ENCODE measurements around the gene DYNLT1.

Gene DYNLT1

GRCh38 chr6:158647501-158647900 is 3.0 kb upstream of the DYNLT1 start:
- no peak for DNase-seq (ENCODE audit: low read depth, low spot score)
- H3K9ac ChIP-seq (ENCODE audit: insufficient read length): no peak overlapping the region
- H3K9me3 ChIP-seq (ENCODE audit: low read depth, low read length): no peaks in the 10 kb centered on the region
- H3K4me3 ChIP-seq: no peak overlapping the region
- no peak overlapping the region for H3K27ac ChIP-seq
- H3K36me3 ChIP-seq (ENCODE audit: insufficient read depth, low read length): no peaks in the 10 kb centered on the region; the same call in 1 of the 2 replicates
- TF ChIP-seq EZH2 (IDR thresholded peaks at IDR 0.05): no peak
- no peak for TF ChIP-seq POLR2AphosphoS5 (IDR thresholded peaks at IDR 0.05; ENCODE audit: borderline replicate concordance, low read depth, low read length)
- no peak for TF ChIP-seq FOXP2 (optimal IDR thresholded peaks at IDR 0.05; ENCODE audit: control extremely low read depth, extremely low read length, insufficient read depth)

GRCh38 chr6:158646023-158646910 is 1.7 kb upstream of the DYNLT1 start:
- DNase-seq (ENCODE audit: low read depth, low spot score): no peak
- Histone ChIP-seq H3K9ac (ENCODE audit: insufficient read length) (no peak overlapping the region), H3K36me3 (ENCODE audit: insufficient read depth, low read length) (no peaks in the 10 kb centered on the region; the same call in 1 of the 2 replicates), H3K9me3 (ENCODE audit: low read depth, low read length) (no peaks in the 10 kb centered on the region), H3K4me3 (no peak overlapping the region), H3K27ac (no peak overlapping the region)
- TF ChIP-seq FOXP2 (optimal IDR thresholded peaks at IDR 0.05; ENCODE audit: control extremely low read depth, extremely low read length, insufficient read depth): no peak
- TF ChIP-seq EZH2 (IDR thresholded peaks at IDR 0.05): no peak
- TF ChIP-seq POLR2AphosphoS5 (IDR thresholded peaks at IDR 0.05; ENCODE audit: borderline replicate concordance, low read depth, low read length): no peak

- no peak overlapping the region for H3K27ac ChIP-seq
- peak overlapping the region; percentile 98 for H3K4me3 ChIP-seq
- no peaks in the 10 kb centered on the region for H3K9me3 ChIP-seq (ENCODE audit: low read depth, low read length)
- DNase-seq (ENCODE audit: low read depth, low spot score): no peak
- no peaks in the 10 kb centered on the region; the same call in 1 of the 2 replicates for H3K36me3 ChIP-seq (ENCODE audit: insufficient read depth, low read length)
- TF ChIP-seq EZH2 (IDR thresholded peaks at IDR 0.05) (no peak), POLR2AphosphoS5 (IDR thresholded peaks at IDR 0.05; ENCODE audit: borderline replicate concordance, low read depth, low read length) (no peak), FOXP2 (optimal IDR thresholded peaks at IDR 0.05; ENCODE audit: control extremely low read depth, extremely low read length, insufficient read depth) (no peak)
- H3K9ac ChIP-seq (ENCODE audit: insufficient read length): peak overlapping the region; percentile 75
These were observed 800 bp upstream of the DYNLT1 start for GRCh38 chr6:158645064-158646022.

GRCh38 chr6:158643836-158644230 is 710 bp downstream of the DYNLT1 start:
- Histone ChIP-seq H3K36me3 (ENCODE audit: insufficient read depth, low read length) (no peaks in the 10 kb centered on the region; the same call in 1 of the 2 replicates), H3K9ac (ENCODE audit: insufficient read length) (peak overlapping the region; percentile 86), H3K9me3 (ENCODE audit: low read depth, low read length) (no peaks in the 10 kb centered on the region), H3K27ac (no peak overlapping the region), H3K4me3 (peak overlapping the region; percentile 98)
- DNase-seq (ENCODE audit: low read depth, low spot score): no peak
- TF ChIP-seq EZH2 (IDR thresholded peaks at IDR 0.05): no peak
- no peak for TF ChIP-seq POLR2AphosphoS5 (IDR thresholded peaks at IDR 0.05; ENCODE audit: borderline replicate concordance, low read depth, low read length)
- no peak for TF ChIP-seq FOXP2 (optimal IDR thresholded peaks at IDR 0.05; ENCODE audit: control extremely low read depth, extremely low read length, insufficient read depth)

DNA sequence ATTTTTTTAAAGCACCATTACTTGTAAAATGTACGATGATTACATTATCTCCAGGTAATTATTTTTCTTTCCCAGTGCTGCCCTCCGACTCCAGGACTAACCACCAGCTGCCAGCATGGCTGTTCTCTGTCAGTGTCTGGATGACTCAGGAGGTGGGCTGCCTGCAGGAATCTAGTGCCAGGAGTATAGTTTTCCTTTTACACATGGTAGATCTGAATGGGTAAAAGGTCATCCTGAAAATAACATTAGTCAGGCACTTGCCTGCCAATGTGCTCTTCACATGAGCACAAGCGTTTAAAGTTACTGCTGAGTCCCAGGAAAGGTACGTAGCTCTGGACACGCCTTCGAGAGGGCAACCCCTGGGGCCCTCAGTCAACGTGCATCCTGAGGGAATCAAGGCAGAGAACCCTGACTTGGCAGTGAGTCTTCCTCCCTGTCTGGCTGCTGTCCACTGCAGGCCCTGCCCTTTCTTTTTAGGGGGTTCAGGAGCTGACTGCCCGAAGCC is 2.4 kb downstream of the DYNLT1 start:
- Histone ChIP-seq H3K36me3 (ENCODE audit: insufficient read depth, low read length) (peaks cover 4% of the 10 kb centered on the region; the same call in 1 of the 2 replicates), H3K27ac (no peak overlapping the region), H3K9ac (ENCODE audit: insufficient read length) (no peak overlapping the region), H3K4me3 (no peak overlapping the region), H3K9me3 (ENCODE audit: low read depth, low read length) (no peaks in the 10 kb centered on the region)
- TF ChIP-seq POLR2AphosphoS5 (IDR thresholded peaks at IDR 0.05; ENCODE audit: borderline replicate concordance, low read depth, low read length) (no peak), EZH2 (IDR thresholded peaks at IDR 0.05) (no peak), FOXP2 (optimal IDR thresholded peaks at IDR 0.05; ENCODE audit: control extremely low read depth, extremely low read length, insufficient read depth) (no peak)
- DNase-seq (ENCODE audit: low read depth, low spot score): no peak

GRCh38 chr6:158640519-158640918 is 4.0 kb downstream of the DYNLT1 start:
- Histone ChIP-seq H3K4me3 (no peak overlapping the region), H3K9me3 (ENCODE audit: low read depth, low read length) (no peaks in the 10 kb centered on the region), H3K36me3 (ENCODE audit: insufficient read depth, low read length) (peaks cover 16% of the 10 kb centered on the region), H3K9ac (ENCODE audit: insufficient read length) (no peak overlapping the region), H3K27ac (no peak overlapping the region)
- DNase-seq (ENCODE audit: low read depth, low spot score): no peak
- no peak for TF ChIP-seq FOXP2 (optimal IDR thresholded peaks at IDR 0.05; ENCODE audit: control extremely low read depth, extremely low read length, insufficient read depth)
- TF ChIP-seq EZH2 (IDR thresholded peaks at IDR 0.05): no peak
- no peak for TF ChIP-seq POLR2AphosphoS5 (IDR thresholded peaks at IDR 0.05; ENCODE audit: borderline replicate concordance, low read depth, low read length)

DNA sequence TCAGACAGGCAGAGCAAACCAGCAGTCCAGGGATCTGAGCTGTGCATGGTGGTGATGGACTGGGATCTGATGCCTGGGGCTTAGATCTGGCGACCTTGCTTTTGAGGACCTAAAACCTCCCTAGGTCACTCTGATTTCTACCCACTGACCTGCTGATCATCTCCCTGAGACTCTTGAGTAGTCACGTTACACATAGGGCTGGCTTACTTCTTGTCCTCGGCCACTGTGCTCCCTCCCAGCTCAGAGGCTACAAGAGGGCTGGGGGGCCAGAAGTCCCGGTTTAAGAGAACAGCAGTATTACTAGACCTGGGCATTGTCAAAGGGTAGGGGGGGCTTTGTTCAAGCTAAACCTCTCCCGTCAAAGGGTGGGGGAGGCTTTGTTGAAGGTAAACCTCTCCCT is 5.5 kb downstream of the DYNLT1 start:
- Histone ChIP-seq H3K4me3 (no peak overlapping the region), H3K9me3 (ENCODE audit: low read depth, low read length) (no peaks in the 10 kb centered on the region), H3K27ac (no peak overlapping the region), H3K9ac (ENCODE audit: insufficient read length) (no peak overlapping the region), H3K36me3 (ENCODE audit: insufficient read depth, low read length) (peaks cover 20% of the 10 kb centered on the region)
- DNase-seq (ENCODE audit: low read depth, low spot score): no peak
- TF ChIP-seq EZH2 (IDR thresholded peaks at IDR 0.05) (no peak), FOXP2 (optimal IDR thresholded peaks at IDR 0.05; ENCODE audit: control extremely low read depth, extremely low read length, insufficient read depth) (no peak), POLR2AphosphoS5 (IDR thresholded peaks at IDR 0.05; ENCODE audit: borderline replicate concordance, low read depth, low read length) (no peak)
